Uterus (tissue), 2 donors: ENCODE results near the gene PRDM10.

Experiments
- POLR2A ChIP-seq, 2 donors: fragments of 450-650 bp; IDR thresholded peaks; one replicate each; pipeline ENCODE4 v1.6.1; 2016; ENCODE audit warnings: antibody characterized with exemption in 2 of 2, mild to moderate bottlenecking in 1 of 2, moderate library complexity in 1 of 2
- TF ChIP-seq, protein P1 (sequence below), 4 experiments: fragments of 200-600 bp in 2 of 4; fragments of 450-650 bp in 2 of 4; sonication (generic) in 2 of 4; IDR thresholded peaks; one replicate each; pipeline ENCODE4 v1.5.1; 2016 to 2019; ENCODE audit warnings: antibody characterized with exemption in 4 of 4, mild to moderate bottlenecking in 2 of 4, moderate library complexity in 1 of 4

DNA sequence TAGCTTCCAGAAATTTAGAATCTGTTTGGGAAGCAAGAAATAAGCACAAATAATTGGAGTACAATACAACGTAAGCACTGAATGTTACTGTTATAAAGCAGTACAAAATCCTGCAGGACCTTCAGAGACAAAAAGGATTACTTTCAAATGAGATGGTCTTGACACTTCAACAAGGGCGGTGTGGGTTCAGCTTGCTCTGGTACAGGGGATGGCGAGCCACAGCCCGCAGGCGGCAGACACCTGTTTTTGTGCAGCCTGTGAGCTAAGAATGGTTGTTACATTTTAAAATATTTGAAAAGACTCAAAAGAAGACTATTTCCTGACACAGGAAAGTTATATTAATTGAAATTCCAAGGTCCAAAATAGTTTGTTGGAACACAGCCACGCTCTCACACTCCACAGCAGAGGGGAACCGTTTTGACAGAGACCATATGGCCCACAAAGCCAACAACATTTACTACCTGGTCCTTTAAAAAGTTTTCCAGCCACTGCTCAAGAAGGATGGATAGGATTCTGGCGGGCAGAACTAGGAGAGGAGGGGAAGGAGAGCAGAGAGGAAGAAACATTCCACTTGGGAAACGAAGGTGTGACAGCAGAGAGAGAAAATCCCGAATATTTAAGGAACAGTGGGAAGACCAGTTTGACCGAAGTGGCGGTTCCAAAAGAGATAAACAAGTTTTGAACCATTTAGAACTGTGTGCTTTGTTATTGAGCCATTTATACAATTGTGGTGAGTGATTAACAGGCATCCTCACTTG is 6.3 kb downstream of the PRDM10 start:
- TF ChIP-seq, protein P1, sequence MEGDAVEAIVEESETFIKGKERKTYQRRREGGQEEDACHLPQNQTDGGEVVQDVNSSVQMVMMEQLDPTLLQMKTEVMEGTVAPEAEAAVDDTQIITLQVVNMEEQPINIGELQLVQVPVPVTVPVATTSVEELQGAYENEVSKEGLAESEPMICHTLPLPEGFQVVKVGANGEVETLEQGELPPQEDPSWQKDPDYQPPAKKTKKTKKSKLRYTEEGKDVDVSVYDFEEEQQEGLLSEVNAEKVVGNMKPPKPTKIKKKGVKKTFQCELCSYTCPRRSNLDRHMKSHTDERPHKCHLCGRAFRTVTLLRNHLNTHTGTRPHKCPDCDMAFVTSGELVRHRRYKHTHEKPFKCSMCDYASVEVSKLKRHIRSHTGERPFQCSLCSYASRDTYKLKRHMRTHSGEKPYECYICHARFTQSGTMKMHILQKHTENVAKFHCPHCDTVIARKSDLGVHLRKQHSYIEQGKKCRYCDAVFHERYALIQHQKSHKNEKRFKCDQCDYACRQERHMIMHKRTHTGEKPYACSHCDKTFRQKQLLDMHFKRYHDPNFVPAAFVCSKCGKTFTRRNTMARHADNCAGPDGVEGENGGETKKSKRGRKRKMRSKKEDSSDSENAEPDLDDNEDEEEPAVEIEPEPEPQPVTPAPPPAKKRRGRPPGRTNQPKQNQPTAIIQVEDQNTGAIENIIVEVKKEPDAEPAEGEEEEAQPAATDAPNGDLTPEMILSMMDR (IDR thresholded peaks at IDR 0.05) = no peak
- TF ChIP-seq POLR2A (IDR thresholded peaks at IDR 0.05) = no peak
